Measurements from ENCODE around the gene SOD1.
A peak's percentile ranks its signal among the peaks of the same experiment; 100 is the strongest.

The SOD1 gene

DNA sequence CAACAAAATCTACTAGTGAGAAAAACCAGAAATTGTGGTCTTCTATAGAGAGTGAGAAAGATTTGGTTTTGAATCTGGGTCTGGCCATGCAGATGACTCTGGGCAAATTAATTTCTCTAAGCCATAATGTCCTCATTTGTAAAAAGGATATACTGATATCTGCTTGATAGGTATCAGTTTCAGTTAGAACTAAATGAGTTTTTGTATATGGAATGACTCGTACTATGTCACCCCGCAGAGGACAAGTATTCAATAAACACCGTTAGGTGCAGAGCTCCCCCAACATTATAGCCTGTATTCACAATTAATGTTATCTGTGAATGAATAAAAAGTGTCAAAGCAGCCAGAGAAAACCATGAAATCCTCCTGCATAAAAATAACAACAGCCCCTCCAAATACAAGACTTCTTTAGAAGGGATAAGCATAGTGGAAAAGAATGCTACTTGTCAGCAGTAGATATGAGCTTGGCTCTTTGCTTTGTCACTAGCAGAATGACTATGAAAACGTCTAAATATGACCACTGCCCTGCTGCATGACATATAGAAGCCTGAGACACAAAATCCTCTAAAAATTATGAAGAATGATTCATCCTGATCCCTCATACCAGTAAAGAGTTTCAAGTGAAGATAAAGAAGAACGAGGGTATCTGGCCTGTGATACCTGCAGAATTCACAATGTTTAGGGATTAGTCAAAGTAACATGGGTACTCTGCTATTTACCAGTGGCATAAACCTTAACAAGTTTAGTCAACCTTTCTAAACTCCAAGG, 54.7 kb downstream of the SOD1 start:
- TF ChIP-seq POLR2A (IDR thresholded peaks at IDR 0.05; ENCODE audit: low read length) (no peak), GATA1 (IDR thresholded peaks at IDR 0.05; ENCODE audit: low read depth, low read length) (no peak)
- peak; percentile 73 to 74 for DNase-seq

- DNase-seq = peak; percentile 16 to 46
- TF ChIP-seq POLR2A (IDR thresholded peaks at IDR 0.05; ENCODE audit: low read length) = no peak
- no peak for TF ChIP-seq GATA1 (IDR thresholded peaks at IDR 0.05; ENCODE audit: low read depth, low read length)
Observed at GRCh38 chr21:31714741-31715365, 55.4 kb downstream of the SOD1 start.

DNA sequence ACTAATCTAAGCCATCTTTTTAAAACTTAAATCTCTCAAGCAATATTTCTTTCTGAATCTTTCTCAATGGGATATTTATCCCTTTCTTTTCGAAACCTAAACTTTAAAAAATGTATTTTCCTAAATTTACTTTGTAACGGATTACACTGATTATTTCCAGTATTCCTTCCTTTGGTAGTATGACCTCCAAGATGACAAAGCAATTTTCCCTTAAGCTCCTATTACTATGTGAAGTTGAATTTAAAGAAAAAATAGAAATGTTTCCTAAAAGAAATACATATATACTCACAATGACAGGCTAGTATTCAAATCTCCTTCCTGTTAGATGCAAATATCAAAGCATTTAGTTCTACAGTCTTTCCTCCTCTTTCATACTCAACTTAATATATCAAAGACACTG, 56.6 kb downstream of the SOD1 start:
- no peak for DNase-seq
- TF ChIP-seq GATA1 (IDR thresholded peaks at IDR 0.05; ENCODE audit: low read depth, low read length) (no peak), POLR2A (IDR thresholded peaks at IDR 0.05; ENCODE audit: low read length) (no peak)

Data from erythroblast (primary cell).